Natural killer cell (primary cell): ENCODE data around the gene LUZP1. TPM values are rescaled to one million over a fixed set of nuclear protein-coding genes. Genes with fewer than 3 reads are reported as not detected.

Experiments used
- ATAC-seq, 3 donors: fragments of 150-1000 bp in 2 of 3; fragments of 200-7000 bp in 1 of 3; cut with Tn5 transposase; 1 replicate in 1 of 3; 2 replicates in 2 of 3; pipeline ENCODE4 v1.10.0; 2021; ENCODE audit warnings: mild to moderate bottlenecking in 2 of 3, moderate library complexity in 2 of 3
- DNase-seq, 2 donors: peaks; one replicate each; pipeline versions ENCODE4 v3.0.0 to v3.0.0-alpha.2; 2013 to 2021; ENCODE audit warnings: mixed read lengths in 1 of 2
- H3K27ac ChIP-seq: one replicate; pipeline ENCODE4 v1.5.1; 2013; ENCODE audit warnings: mild to moderate bottlenecking, low read length
- H3K27me3 ChIP-seq: one replicate; pipeline ENCODE4 v1.6.1; 2013; ENCODE audit warnings: low read length; ENCODE audit not compliant: control insufficient read depth, insufficient read depth
- H3K36me3 ChIP-seq: one replicate; pipeline ENCODE4 v1.6.1; 2013; ENCODE audit warnings: low read length; ENCODE audit not compliant: control insufficient read depth, insufficient read depth
- H3K4me1 ChIP-seq: one replicate; pipeline ENCODE4 v1.6.1; 2013; ENCODE audit warnings: low read length; ENCODE audit not compliant: control insufficient read depth, insufficient read depth
- H3K4me3 ChIP-seq: one replicate; pipeline ENCODE4 v1.5.1; 2013; ENCODE audit warnings: low read length
- H3K9me3 ChIP-seq: one replicate; pipeline ENCODE4 v1.6.1; 2013; ENCODE audit warnings: low read length; ENCODE audit not compliant: control insufficient read depth, insufficient read depth
- H3K27ac Mint-ChIP-seq, 2 donors: one replicate each; pipeline ENCODE4 v1.8.0; 2022; ENCODE audit warnings: mild to moderate bottlenecking in 2 of 2, mixed read lengths in 2 of 2, moderate library complexity in 1 of 2
- H3K27me3 Mint-ChIP-seq, 2 donors: one replicate each; pipeline ENCODE4 v1.8.0; 2022; ENCODE audit warnings: low read depth in 2 of 2, mixed read lengths in 2 of 2
- H3K36me3 Mint-ChIP-seq: one replicate; pipeline ENCODE4 v1.8.0; 2022; ENCODE audit warnings: mixed read lengths
- H3K4me1 Mint-ChIP-seq, 2 donors: one replicate each; pipeline ENCODE4 v1.8.0; 2022; ENCODE audit warnings: mixed read lengths in 2 of 2
- H3K4me3 Mint-ChIP-seq: one replicate; pipeline ENCODE4 v1.8.0; 2022; ENCODE audit warnings: mild to moderate bottlenecking, moderate library complexity, mixed read lengths
- H3K9me3 Mint-ChIP-seq, 2 donors: one replicate each; pipeline ENCODE4 v1.8.0; 2022; ENCODE audit warnings: mixed read lengths in 2 of 2
- CTCF ChIP-seq: fragments of 200-600 bp; IDR thresholded peaks from one replicate; pipeline ENCODE4 v1.8.0; 2022; ENCODE audit warnings: antibody characterized with exemption
- WGBS: methylation state at CpG from one replicate; pipeline ENCODE4 v1.1.7; 2013; ENCODE audit warnings: missing lambda C conversion rate; ENCODE audit not compliant: insufficient coverage; 5-methylcytosine and 5-hydroxymethylcytosine counted together
- intact Hi-C: fragments of 100-400 bp; cut with micrococcal nuclease; formaldehyde crosslinking; loops from one replicate; pipeline ENCODE4 v1.14.2; 2022
- total RNA-seq, 4 donors: library from RNA; stranded (reverse); fragments of 120-200 nt in 1 of 4; gene quantifications; one replicate each; pipeline versions ENCODE4 v1.2.3 to v1.2.4, GENCODE V29; 2013 to 2022

Gene LUZP1
- total RNA-seq, 3 donors from 2014 or later (not counting 1 experiment from before 2014, with no cell fraction given), result 37.0 to 49.4 (median 39.6) TPM

GRCh38 chr1:23122796-23123195, 45.9 kb downstream of the LUZP1 start:
- Histone ChIP-seq H3K4me1 (peaks cover 13% of the 10 kb centered on the region), H3K36me3 (no peaks in the 10 kb centered on the region), H3K27ac (no peak overlapping the region), H3K9me3 (no peaks in the 10 kb centered on the region), H3K4me3 (no peak overlapping the region), H3K27me3 (no peaks in the 10 kb centered on the region)
- Mint-ChIP-seq H3K27ac (no peak overlapping the region), H3K9me3 (no peaks in the 10 kb centered on the region), H3K27me3 (no peaks in the 10 kb centered on the region), H3K4me3 (no peak overlapping the region), H3K4me1 (peaks cover 47 to 56% of the 10 kb centered on the region in 2 donors), H3K36me3 (peaks cover 7% of the 10 kb centered on the region)
- DNase-seq (no peak), ATAC-seq (no peak)
- 79% methylated on average over 4 of the region's 4 CpGs for WGBS
- intact Hi-C loops, result no loop called here
- TF ChIP-seq CTCF, result no peak

DNA sequence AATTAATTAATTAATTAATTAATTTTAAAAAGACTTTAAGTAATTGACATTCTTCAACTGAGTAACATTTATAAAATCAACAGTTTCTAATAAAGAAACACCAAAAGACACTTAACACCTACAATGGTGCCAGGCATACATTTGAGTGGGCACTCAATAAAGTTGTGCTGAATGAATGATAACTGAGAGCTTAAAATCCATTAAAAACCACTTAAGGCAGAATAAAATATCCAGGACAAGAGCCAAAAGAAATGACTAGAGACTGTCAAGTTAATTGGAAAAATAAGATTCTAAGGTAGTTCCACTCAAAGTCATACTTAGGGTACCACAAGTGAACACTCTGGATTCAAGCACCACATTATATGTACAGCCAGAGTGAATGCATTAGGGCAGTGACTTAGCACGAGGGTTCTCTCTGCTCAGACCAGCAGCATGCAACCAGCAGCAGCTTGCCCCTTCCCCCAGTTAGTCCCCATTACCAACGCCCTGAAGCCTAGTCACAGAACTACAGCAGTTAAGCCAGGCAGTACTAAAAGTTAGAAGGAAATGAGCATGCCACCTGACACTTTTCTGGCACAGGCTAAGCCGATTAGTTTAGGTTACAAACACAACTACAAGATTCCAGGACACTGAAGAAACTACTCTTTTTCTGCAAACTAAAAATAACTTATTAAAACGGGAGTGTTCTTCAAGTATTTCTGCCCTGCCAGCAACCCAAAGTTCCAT, 46.5 kb downstream of the LUZP1 start:
- no peak for TF ChIP-seq CTCF
- Mint-ChIP-seq H3K4me1 (peaks cover 48 to 62% of the 10 kb centered on the region in 2 donors), H3K36me3 (peaks cover 7% of the 10 kb centered on the region), H3K4me3 (no peak overlapping the region), H3K27ac (no peak overlapping the region), H3K27me3 (no peaks in the 10 kb centered on the region), H3K9me3 (no peaks in the 10 kb centered on the region)
- no peak overlapping the region for H3K4me3 ChIP-seq
- intact Hi-C loops, result no loop called here
- DNase-seq (no peak), ATAC-seq (no peak)
- WGBS, result 42% methylated on average over 4 of the region's 4 CpGs
- H3K27ac ChIP-seq, result no peak overlapping the region
- no peaks in the 10 kb centered on the region for H3K36me3 ChIP-seq
- no peaks in the 10 kb centered on the region for H3K9me3 ChIP-seq
- peaks cover 13% of the 10 kb centered on the region for H3K4me1 ChIP-seq
- no peaks in the 10 kb centered on the region for H3K27me3 ChIP-seq

DNA sequence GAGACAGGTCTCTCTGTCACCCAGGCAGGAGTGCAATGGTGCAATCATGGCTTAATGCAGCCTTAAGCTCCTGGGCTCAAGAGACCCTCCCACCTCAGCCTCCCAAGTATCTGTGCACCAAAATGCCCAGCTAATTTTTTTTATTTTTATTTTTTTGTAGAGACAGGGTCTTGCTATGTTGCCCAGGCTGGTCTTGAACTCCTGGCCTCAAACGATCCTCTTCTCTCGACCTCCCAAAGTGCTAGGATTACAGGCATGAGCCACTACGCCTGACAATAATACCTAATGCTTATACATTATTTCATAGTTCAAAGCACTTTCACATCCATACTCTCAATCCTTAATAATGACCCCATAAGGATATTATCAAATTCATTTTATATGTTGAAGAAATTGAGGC, 48.3 kb downstream of the LUZP1 start:
- intact Hi-C loops, result no loop called here
- WGBS, result 99% methylated on average over 3 of the region's 3 CpGs
- no peak for DNase-seq
- Mint-ChIP-seq H3K4me3 (no peak overlapping the region), H3K36me3 (peaks cover 7% of the 10 kb centered on the region), H3K27ac (peak overlapping the region; percentile 88 to 97), H3K27me3 (no peaks in the 10 kb centered on the region), H3K9me3 (no peaks in the 10 kb centered on the region), H3K4me1 (peaks cover 58 to 64% of the 10 kb centered on the region in 2 donors)
- no peaks in the 10 kb centered on the region for H3K9me3 ChIP-seq
- no peak for TF ChIP-seq CTCF
- no peaks in the 10 kb centered on the region for H3K36me3 ChIP-seq
- no peak overlapping the region for H3K4me3 ChIP-seq
- H3K27me3 ChIP-seq, result no peaks in the 10 kb centered on the region
- H3K27ac ChIP-seq, result peak overlapping the region; percentile 86
- H3K4me1 ChIP-seq, result peaks cover 23% of the 10 kb centered on the region
- ATAC-seq, result no peak
